ENCODE results near the gene MRPL23.

The MRPL23 gene

GRCh38 chr11:1958367-1958766 lies 11.2 kb downstream of the MRPL23 start:
- no peak for TF ChIP-seq CTCF (IDR thresholded peaks at IDR 0.05; ENCODE audit: extremely low read depth, missing control alignments)
- no peak for DNase-seq (ENCODE audit: low spot score)

- DNase-seq (ENCODE audit: low spot score) = no peak
- TF ChIP-seq CTCF (IDR thresholded peaks at IDR 0.05; ENCODE audit: extremely low read depth, missing control alignments) = no peak
Observed at GRCh38 chr11:1959786-1960185, 12.7 kb downstream of the MRPL23 start.

DNA sequence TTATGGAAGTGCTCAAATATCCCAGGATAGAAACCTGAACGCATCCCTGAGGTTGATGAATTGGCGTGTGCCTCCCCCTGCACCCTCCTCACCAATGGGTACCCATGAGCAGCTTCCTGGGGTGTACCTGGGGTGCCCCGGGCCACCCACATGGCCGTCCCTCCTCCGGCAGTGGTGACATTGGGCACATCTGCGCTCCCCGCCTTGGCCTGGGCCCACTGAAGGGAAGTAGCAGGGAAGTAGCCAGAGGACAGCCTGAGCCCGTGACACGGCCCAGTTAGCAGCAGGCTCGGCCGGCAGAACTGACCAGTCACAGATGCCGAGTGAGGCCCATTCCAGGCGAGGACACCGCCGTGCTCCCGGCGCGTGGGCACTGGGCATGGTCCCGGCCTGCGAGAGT lies 16.7 kb downstream of the MRPL23 start:
- no peak for TF ChIP-seq CTCF (IDR thresholded peaks at IDR 0.05; ENCODE audit: extremely low read depth, missing control alignments)
- no peak for DNase-seq (ENCODE audit: low spot score)

DNA sequence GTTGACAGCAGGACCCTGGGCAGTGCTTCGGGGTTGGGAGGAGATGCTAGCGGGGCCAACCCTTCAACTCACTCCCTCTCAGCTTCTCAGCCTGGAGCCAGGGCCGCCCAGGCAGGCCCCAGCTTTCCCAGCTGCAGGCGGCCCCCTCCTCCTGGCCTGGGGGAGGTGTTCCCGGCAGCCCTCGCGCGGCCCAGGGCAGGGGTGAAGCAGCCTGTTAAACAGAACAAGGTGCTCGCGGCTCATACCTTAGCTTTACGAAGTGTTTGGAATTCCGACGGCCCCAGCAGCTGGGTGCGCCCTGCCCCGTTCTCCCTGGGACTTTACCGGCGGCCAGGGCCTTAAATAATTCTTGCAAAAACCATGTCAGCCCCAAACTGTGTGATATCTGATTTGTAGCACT lies 17.2 kb downstream of the MRPL23 start:
- no peak for DNase-seq (ENCODE audit: low spot score)
- no peak for TF ChIP-seq CTCF (IDR thresholded peaks at IDR 0.05; ENCODE audit: extremely low read depth, missing control alignments)

- no peak for DNase-seq (ENCODE audit: low spot score)
- TF ChIP-seq CTCF (IDR thresholded peaks at IDR 0.05; ENCODE audit: extremely low read depth, missing control alignments) = no peak
Observed at GRCh38 chr11:1964955-1965354, 17.8 kb downstream of the MRPL23 start.

DNA sequence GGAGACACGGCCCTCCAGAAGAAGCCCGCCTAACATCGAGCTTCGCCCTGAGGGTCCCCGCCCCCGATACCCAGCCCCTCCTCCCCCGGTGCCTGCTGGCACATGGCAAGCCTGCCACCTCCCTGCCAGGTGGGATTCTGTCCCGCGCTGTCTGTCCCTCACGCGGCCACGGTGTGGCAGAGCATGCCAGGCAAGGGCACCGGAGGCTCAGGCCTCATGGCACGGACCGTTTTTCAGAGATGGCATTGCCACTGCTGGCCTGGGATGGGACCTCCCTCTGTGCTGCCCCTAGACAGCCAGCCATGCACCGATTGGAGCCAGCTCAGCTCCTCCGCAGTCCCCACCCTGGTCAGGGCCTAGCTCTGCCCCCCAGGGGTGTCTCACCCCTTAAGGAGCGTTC lies 19.4 kb downstream of the MRPL23 start:
- TF ChIP-seq CTCF (IDR thresholded peaks at IDR 0.05; ENCODE audit: extremely low read depth, missing control alignments) = no peak
- no peak for DNase-seq (ENCODE audit: low spot score)

GRCh38 chr11:1967641-1968225 lies 20.6 kb downstream of the MRPL23 start:
- no peak for DNase-seq (ENCODE audit: low spot score)
- no peak for TF ChIP-seq CTCF (IDR thresholded peaks at IDR 0.05; ENCODE audit: extremely low read depth, missing control alignments)

All from GM20000 (cell line).